Hematopoietic multipotent progenitor cell treated with erythropoietin and hydrocortisone succinate and interleukin-3 and kit ligand, for 15 days (in vitro differentiated cells): ENCODE measurements around the gene TARP.
"Not testable (repeated sequence)": the region's sequence is repeated elsewhere in the genome, so short reads cannot be mapped to it uniquely, and the experiment has no call there.

Experiments
- DNase-seq: peaks from one replicate; pipeline ENCODE4 v3.0.0-alpha.2; 2015; ENCODE audit warnings: low spot score

The TARP gene

DNA sequence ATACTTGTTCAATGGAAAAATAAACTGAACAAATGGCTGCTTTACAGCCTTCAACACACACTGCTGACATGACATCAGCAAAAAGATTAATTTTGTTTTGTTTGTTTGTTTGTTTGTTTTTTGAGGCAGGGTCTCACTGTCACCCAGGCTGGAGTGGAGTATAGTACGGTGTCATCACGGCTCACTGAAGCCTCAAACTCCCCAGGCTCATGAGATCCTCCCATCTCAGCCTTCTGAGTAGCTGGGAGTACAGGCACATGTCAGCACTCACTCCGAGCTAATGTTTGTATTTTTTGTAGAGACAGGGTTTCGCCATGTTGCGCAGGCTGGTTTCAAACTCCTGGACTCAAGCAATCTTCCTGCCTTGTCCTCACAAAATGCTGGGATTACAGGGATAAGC, 10.9 kb downstream of the TARP start:
- no peak for DNase-seq

DNA sequence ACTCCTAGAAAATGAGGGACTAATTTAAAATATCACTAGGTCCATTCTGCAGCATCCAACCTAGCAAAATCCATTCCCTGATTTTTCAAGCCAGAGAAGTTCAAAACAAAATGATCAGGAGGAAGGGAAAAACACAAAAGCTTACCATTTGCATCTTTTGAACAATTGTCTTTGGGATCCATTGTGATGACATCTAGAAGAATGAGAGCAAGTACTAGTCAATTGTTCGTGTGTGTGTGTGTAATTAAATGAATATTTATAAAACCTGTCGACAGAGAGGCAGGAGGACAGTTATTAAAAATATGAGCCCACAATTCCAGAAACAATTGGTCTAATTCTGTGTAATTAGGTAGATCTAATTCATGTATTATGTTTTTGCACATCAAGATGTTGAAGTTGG, 11.4 kb downstream of the TARP start:
- DNase-seq, result not testable (repeated sequence)

DNA sequence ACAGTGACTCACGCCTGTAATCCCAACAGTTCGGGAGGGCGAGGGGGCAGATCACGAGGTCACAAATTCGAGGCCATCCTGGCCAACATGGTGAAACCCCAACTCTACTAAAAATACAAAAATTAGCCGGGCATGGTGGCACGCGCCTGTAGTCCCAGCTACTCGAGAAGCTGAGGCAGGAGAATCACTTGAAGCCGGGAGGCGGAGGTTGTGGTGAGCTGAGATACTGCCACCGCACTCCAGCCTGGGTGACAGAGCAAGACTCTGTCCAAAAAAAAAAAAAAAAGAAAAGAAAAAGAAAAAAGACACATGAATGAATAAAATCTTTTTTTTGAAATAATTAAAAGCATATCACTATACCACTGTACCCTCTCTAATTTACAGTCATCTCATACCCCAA, 11.8 kb downstream of the TARP start:
- not testable (repeated sequence) for DNase-seq

DNA sequence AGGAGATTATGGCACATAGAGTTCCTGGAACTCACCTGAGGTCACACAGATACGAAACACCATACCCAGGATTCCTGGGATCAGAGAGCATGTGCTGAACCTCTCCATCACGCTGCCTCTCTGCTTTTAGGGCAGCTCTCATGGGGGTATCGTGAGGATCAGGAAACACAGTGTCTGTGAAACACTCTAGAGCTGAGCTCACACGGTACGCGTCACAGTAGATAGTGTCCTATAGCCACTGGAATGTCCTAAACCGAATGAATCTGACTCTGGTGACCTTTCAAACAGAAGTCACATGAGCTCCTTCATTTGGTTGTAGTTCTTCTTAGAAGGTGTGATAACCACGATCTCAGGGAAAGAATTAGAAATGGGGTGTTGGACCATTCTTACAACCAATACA, 14.3 kb downstream of the TARP start:
- DNase-seq, result not testable (repeated sequence)

DNA sequence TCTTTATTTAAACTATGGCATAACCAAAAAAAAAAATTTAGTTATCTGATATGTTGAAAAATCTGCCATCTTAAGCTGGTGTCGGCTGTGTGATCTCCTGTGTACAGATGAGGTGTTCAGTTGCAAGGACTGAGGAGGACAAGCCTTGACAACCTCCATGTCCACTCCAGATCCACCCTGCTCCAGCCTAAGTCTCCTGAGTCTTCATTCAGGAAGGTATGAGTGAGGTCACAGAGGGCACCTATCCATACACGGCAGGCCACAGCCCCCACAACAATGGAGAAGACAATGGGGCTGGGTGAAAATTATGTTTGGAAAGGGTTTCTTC, 16.1 kb downstream of the TARP start:
- DNase-seq, result no peak

DNA sequence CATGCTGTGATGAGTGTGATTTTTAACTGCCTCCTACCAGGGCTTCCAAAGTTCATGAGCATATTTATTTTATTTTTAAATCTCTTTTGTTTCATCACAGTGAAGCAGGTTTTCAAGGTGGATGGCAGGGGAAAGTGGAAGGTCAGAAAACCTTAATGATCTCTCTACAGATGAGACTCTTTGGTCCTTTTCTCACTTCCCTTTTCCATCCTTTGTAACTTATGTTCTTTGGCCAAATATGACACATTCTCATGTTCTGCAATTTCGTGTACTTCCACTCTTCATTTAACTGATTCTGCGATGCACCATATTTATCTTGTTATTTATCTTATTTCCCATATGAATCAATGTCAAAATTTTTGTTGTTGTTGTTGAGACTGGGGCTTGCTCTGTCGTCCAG, 23.6 kb downstream of the TARP start:
- not testable (repeated sequence) for DNase-seq

DNA sequence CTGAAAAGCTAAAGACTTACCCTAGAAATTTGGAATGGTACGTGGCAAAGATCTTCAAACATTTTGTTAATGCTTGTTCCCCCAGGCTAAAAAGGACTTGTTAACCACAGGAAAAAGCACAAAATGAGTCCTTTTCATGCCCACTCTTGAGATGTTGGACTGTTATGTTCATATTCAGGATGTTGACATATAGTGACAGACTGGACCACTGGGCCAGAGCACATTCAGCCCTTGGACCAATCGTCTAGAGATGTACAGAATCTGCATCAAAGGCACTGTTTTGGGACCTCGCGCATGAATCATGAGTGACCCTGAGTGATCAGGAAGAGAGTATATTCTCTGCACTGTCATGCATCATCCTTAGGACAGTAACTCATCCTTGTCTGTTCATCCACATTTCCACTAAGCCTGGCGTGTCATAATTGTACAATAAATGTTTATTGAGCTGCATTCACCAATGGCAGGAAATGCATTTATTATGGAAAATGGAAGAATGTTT, 25.3 kb downstream of the TARP start:
- DNase-seq, result no peak

DNA sequence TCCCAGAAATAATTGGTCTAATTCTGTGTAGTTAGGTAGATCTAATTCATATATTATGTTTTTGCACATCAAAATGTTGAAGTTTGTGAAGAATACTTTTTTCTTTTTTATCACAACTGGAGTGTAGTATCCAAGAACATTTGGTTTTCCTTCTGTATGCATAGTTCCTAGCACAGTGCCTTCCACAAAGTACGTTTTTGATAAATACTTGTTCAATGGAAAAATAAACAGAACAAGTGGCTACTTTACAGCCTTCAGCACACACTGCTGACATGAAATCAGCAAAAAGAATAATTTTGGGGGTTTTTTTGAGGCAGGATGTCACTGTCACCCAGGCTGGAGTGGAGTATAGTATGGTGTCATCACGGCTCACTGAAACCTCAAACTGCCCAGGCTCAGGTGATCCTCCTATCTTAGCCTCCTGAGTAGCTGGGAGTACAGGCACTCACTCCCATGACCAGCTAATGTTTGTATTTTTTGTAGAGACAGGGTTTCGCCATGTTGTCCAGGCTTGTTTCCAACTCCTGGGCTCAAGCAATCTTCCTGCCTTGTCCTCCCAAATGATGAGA, 27.9 kb downstream of the TARP start:
- DNase-seq, result no peak

DNA sequence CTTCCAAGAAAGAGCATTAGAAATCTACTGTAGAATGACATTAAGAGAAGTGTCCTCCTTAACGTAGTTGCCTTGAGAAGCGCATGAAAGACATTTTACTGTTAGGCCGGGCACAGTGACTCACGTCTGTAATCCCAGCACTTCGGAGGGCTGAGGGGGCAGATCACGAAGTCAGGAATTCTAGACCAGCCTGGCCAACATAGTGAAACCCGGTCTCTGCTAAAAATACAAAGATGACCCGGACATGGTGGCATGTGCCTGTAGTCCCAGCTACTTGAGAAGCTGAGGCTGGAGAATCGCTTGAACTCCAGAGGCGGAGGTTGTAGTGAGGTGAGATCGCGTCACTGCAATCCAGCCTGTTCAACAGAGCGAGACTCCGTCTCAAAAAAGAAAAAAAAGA, 28.9 kb downstream of the TARP start:
- no peak for DNase-seq

DNA sequence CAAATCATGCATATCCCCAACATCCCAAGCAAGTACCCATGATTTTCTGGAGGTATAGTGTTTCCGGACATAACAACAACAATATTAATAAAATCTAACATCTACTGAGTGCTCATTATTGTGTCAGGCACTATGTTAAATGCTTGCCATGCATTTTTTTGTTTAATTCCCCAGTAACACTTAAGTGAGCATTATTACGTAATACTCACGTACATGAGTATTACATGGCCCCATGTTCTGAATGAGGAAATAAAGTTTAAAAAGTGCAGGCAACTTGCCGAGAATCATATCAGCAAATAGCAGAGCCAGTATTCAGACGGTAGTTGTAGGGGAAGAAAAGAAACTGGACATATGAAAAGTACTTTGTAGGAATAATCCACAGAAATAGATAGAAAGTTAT, 30.1 kb downstream of the TARP start:
- not testable (repeated sequence) for DNase-seq

DNA sequence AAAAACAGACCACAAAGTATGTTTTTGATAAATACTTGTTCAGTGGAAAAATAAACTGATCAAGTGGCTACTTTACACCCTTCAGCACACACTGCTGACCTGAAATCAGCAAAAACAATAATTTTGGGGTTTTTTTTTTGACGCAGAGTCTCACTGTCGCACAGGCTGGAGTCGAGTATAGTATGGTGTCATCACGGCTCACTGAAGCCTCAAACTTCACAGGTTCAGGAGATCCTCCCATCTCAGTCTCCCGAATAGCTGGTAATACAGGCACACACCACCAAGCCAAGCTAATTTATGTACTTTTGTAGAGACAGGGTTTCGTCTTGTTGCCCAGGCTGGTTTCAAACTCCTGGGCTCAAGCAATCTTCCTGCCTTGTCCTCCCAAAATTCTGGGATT, 30.6 kb downstream of the TARP start:
- no peak for DNase-seq

DNA sequence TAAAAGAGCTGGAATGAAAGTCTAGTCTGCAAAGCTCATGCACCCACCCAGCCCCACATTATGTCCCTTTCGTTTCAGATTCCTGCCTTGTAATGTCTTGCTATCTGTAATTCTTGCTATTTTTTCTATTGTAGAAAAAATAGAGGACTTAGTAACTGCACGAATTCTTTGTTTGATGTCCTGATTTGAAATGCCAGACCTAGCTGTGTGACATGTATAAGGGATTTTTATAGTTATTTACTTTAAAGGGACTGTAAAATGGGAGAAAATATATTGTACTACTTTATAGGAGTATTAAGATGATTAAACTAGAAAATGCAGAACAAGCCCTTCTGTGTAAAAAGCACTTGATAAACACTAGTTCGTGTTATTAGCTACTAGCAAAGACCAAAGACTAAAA, 32.4 kb downstream of the TARP start:
- DNase-seq, result no peak

DNA sequence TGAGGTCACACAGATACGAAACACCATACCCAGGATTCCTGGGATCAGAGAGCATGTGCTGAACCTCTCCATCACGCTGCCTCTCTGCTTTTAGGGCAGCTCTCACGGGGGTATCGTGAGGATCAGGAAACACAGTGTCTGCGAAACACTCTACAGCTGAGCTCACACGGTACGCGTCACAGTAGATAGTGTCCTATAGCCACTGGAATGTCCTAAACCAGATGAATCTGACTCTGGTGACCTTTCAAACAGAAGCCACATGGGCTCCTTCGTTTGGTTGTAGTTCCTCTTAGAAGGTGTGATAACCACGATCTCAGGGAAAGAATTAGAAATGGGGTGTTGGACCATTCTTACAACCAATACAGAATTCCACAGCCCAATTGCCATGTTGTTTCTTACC, 34.3 kb downstream of the TARP start:
- not testable (repeated sequence) for DNase-seq

DNA sequence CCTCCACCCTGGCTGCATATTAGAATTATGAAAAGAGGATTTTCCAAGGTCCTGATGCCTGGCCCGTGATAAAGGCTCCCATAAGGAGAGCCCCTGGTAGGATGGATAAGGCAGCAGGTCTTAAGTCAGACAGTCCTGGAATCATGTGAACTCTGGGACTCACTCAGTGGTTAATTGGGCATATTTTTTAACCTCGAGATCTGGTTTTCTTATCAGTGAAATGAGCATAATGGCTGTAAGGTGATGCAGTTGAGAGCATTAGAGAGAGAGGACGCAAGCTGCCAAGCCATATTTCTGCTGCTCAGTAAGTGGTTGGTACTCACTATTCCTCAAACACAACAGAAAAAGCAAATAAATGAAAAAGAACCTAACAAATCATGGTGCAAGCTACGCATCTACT, 37.8 kb downstream of the TARP start:
- DNase-seq, result no peak

DNA sequence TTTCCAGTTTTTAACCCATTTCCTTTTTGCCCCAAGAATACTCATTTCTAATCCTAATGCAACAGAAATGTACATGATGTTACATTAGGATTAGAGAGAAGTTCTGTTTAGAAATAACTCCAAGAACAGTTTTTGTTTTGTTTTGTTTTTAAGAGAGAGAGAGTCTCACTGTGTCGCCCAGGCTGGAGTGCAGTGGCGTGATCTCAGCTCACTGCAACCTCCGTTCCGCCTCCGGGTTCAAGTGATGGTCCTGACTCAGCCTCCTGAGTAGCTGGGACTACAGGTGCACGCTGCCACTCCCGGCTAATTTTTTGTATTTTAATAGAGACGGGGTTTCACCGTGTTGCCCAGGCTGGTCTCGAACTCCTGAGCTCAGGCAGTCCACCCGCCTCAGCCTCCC, 38.7 kb downstream of the TARP start:
- DNase-seq, result not testable (repeated sequence)

DNA sequence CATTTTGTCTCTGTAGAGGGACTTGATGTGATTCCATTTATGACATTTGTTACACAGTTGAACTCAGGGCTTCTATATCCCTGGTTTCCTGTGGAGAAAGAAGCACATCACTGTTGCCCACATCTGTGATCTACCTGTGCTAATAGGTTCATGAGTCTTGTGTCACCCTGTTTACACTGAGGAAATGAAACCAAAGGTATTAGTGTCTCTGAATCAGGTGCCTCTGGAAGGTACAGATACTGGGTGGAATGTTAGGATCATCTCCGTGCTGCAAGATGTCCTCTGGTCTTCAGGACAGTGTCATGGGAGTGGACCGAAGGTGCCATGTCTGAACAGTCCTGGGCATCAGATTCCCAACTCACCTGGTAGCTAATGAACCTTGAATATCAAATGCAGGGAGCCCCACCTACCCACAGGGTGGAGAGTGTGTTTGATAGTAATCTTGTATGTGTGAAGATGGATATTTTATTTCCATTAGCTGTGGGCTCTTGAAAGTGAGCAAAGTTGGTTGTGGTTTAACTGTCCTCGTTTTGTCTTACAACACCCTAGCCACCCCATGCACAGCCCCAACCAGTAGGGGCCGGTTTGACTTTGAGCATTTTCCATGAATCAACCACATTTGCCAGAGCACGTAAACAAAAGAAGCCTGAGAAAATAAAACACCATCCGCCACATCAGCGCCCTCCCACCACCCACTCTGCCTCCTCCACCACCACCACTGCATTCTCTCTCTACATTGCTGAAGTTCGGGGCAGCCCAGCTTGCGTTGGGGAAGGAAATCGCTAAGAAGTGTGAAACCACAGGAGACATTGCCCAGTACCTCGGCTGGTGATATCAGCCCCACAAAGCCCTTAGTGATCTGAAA, 40.7 kb downstream of the TARP start:
- DNase-seq, result no peak

DNA sequence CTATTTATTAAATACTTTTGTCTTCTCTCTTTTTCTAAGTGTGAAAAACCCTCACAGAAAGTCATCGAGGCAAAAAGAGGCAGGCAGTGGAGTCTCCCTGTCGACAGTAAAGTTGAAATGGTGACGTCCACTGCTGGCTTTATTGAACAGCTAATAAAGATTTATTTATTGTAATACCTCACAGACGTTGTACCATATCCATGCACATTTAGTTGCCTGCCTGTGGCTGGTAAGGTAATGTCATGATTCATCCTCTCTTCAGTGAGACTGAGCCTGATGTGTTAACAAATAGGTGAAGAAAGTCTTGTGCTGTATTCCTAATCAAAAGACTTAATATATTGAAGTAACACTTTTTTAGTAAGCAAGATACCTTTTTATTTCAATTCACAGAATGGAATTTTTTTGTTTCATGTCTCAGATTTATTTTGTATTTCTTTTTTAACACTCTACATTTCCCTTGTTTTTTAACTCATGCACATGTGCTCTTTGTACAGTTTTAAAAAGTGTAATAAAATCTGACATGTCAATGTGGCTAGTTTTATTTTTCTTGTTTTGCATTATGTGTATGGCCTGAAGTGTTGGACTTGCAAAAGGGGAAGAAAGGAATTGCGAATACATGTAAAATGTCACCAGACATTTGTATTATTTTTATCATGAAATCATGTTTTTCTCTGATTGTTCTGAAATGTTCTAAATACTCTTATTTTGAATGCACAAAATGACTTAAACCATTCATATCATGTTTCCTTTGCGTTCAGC, 43.4 kb downstream of the TARP start:
- no peak for DNase-seq

DNA sequence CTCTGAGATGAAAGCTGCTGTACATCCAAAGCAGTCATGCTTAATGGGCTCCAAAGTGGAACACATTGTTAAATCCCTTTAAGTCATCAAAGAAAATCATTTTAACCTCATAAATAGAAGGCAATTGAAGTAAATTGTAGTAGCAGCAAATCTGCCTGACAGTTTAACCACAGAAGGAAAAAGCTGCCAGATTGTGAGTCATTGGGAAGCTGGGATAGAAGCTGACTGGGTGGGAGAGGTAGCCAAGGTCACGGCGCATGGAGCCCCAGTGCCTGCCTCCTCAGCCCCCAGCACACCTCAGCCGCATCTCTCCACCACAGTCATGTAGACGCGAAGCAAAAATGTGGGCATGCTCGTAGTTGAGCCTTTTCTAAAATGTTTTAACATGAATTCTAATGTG, 44.0 kb downstream of the TARP start:
- no peak for DNase-seq

DNA sequence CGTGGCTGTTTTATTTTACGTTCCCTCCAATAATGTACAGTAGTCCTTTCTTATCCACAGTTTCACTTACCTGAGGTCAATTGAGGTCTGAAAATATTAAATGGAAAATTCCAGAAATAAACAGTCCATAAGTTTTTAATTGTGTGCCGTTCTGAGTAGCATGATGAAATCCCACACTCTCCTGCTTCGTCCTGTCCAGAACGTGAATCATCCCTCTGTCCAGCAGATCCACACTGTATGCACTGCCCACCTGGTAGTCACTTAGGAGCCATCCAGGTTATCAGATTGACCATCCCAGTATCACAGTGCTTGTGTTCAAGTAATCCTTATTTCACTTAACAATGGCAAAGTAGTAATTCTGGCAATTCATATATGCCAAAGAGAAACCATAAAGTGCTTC, 49.0 kb downstream of the TARP start:
- no peak for DNase-seq

DNA sequence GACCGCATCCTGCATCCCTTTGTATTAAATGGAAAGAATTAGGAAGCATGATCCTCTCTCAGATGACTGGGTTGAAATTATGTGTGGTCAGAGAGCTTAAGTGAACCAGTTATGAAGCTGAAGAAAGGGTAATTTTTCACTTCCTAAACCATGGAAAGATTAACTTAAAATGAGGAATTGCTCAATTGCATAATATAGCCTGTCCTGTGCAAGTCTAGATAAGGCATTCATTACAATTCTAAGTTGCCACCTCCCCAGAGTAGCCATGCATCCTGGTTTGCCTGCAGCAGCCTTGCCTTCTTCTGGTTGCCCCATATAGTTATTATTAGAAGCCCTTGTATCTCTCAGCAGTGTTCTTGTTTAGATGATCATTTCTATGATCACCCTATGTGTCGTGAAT, 50.1 kb downstream of the TARP start:
- DNase-seq, result no peak

DNA sequence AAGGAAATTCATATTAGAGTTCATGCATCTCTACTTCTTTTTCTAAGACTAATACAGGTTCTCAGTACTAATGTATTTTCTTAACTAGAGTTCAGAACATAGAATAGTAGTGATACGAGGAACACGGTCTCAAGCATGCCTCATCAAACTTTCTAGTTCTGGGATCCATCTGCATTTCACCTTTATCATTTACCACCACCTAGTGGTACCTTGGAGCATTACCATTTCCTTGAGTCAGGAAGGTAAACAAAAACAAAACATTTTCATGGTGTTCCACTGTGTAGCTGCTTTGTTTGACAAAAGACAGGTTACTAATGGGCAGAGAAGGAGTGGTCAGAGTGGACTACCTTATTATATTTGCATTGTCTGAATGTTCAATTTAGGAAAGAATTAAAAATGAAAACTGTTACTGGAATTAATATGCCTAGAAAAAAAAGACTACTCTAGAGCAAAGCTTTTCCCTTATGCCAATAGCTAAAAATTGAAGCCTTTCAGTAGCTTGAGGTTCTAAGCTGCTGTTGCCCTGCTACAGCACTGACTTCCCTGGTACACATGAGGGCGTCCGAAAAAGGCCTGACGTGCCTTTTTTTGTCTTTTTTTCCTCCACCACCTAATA, 50.8 kb downstream of the TARP start:
- DNase-seq, result peak; percentile 74

DNA sequence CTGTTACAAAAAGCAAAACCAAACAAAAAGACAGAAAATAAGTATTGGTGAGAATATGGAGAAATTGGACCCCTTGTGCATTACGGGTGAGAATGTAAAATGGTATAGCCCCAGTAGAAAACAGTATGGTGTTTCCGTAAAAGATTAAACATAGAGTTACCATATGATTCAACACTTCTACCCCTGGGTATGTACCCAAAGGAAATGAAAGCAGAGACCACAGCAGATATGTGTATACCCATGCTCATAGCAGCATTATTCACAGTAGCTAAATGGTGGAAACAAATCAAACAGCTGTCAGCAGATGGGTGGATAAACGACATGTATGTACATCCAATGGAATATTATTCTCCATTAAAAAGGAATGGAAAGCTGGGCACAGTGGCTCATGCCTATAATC, 53.0 kb downstream of the TARP start:
- no peak for DNase-seq

DNA sequence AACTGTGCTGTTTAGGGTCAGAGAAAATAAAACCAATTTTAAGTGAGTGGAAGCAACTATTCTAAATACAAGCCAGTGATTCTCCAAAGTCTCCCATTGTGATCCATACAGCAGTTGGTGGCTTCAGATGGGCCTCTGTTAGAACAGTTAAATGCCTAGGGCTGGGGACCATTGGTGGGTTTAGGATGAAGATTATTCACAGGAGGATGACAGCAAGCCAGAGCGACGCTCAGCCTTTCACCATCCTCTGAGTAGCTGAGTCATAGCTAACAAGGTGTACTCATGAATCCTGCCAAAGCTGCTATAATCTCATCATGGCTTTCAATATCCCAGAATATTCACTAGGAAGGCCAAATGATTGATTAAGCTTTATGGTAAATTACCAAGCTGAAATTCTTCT, 55.8 kb downstream of the TARP start:
- DNase-seq, result no peak
